ENCODE measurements around the gene CD4.

DNA sequence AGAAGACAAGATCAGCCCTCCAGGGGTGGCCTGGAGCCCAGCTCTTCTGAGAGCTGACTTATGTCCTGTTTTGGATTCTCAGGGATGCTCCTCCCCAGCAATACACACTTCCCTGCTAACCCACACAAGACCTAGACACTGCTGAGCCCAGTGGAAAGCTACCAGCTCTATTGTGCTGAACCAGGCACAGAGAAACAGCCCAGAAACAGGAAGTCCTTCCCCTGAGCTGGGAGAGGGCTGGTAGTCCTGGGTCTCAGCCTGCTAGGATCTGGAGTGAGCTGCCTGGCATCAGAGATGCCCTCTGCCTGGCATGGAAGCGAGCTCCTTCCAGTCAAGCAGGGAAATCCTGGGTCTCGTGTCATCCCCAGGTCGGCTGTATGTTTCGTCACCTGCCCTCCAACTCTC is 18.2 kb upstream of the CD4 start:
- TF ChIP-seq, protein P1, sequence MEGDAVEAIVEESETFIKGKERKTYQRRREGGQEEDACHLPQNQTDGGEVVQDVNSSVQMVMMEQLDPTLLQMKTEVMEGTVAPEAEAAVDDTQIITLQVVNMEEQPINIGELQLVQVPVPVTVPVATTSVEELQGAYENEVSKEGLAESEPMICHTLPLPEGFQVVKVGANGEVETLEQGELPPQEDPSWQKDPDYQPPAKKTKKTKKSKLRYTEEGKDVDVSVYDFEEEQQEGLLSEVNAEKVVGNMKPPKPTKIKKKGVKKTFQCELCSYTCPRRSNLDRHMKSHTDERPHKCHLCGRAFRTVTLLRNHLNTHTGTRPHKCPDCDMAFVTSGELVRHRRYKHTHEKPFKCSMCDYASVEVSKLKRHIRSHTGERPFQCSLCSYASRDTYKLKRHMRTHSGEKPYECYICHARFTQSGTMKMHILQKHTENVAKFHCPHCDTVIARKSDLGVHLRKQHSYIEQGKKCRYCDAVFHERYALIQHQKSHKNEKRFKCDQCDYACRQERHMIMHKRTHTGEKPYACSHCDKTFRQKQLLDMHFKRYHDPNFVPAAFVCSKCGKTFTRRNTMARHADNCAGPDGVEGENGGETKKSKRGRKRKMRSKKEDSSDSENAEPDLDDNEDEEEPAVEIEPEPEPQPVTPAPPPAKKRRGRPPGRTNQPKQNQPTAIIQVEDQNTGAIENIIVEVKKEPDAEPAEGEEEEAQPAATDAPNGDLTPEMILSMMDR (IDR thresholded peaks at IDR 0.05), result no peak
- TF ChIP-seq POLR2A (IDR thresholded peaks at IDR 0.05), result no peak

All from adrenal gland (tissue), 5 donors.